ENCODE data around the gene CELF2. TPM values are rescaled to one million over a fixed set of nuclear protein-coding genes. Genes with fewer than 3 reads are reported as not detected.

CELF2 gene
- total and polyA plus RNA-seq, 12 donors: 13.0 to 90.9 (median 80.9) TPM

DNA sequence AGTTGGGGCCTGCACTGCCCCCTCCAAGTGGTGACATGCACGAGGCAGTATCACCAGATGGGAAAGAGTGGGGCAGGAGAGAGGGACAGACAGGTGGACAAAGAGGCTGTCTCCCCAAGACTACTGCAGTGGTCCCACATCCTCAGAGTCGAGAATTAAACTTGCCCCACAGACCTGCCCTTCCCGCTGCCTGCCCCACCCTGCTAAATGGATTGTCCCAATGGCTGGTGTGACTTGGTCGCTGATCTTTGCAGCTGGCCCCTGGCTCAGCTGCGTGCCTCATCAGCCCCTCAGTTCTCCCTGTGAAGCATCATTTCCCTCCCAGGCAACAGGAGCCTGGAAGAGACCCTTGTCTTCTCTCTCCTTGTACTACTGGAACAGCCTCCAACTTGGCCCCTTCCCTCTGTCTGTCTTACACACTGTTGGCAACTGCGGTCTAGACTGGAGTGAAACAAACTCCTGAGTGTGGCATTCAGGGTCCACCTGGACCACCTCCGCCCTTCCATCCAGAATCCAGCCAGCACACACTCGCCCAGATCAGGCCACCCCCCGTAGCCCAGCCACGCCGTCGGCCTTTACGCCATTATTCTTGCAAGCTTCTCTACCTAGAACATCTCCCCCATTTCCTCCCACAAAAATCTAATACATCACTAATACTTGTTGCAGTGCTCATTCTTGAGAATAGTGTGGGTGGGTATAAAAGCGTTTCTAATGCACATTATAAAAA, 275.1 kb downstream of the CELF2 start:
- TF ChIP-seq, protein P1, sequence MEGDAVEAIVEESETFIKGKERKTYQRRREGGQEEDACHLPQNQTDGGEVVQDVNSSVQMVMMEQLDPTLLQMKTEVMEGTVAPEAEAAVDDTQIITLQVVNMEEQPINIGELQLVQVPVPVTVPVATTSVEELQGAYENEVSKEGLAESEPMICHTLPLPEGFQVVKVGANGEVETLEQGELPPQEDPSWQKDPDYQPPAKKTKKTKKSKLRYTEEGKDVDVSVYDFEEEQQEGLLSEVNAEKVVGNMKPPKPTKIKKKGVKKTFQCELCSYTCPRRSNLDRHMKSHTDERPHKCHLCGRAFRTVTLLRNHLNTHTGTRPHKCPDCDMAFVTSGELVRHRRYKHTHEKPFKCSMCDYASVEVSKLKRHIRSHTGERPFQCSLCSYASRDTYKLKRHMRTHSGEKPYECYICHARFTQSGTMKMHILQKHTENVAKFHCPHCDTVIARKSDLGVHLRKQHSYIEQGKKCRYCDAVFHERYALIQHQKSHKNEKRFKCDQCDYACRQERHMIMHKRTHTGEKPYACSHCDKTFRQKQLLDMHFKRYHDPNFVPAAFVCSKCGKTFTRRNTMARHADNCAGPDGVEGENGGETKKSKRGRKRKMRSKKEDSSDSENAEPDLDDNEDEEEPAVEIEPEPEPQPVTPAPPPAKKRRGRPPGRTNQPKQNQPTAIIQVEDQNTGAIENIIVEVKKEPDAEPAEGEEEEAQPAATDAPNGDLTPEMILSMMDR (IDR thresholded peaks at IDR 0.05): no peak
- no peak overlapping the region for H3K4me3 ChIP-seq
- peaks cover 0 to 7% (median 0%) of the 10 kb centered on the region in 9 donors for H3K4me1 ChIP-seq
- H3K27ac ChIP-seq: no peak overlapping the region
- DNase-seq: no peak
- ATAC-seq: no peak
- intact Hi-C loops (cut with DNase I): no loop called here
- H3K9me3 ChIP-seq: no peaks in the 10 kb centered on the region
- peaks cover 0 to 99% (median 21%) of the 10 kb centered on the region in 9 donors for H3K36me3 ChIP-seq
- 96 to 97% methylated on average over 14 of the region's 14 CpGs for WGBS, 2 donors
- H3K27me3 ChIP-seq: no peaks in the 10 kb centered on the region

DNA sequence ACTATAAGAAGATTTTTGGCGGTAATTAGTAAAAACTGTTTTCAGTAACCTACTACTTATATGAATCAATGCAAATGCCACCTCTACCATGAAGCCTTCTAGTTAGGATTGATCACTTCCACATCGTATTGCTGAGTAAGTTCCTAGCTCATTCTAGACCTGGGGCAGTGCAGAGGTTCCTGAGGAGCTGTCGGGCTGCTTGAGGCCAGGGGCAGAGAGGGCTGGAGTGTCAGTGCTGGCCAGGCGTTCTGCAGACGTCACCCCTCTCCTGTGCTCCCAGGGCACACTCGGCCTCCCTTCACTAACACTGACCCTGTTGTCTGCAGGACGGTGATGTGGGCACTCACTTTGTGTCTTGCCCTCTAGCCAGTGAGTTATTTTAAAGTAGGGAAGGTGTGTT, 275.7 kb downstream of the CELF2 start:
- 92 to 96% methylated on average over 7 of the region's 7 CpGs for WGBS, 2 donors
- TF ChIP-seq, protein P1 (IDR thresholded peaks at IDR 0.05): no peak
- ATAC-seq (no peak), DNase-seq (no peak)
- H3K27ac ChIP-seq: no peak overlapping the region
- H3K27me3 ChIP-seq: no peaks in the 10 kb centered on the region
- H3K9me3 ChIP-seq: no peaks in the 10 kb centered on the region
- H3K36me3 ChIP-seq: peaks cover 0 to 99% (median 16%) of the 10 kb centered on the region in 9 donors
- H3K4me1 ChIP-seq: peaks cover 0 to 3% (median 0%) of the 10 kb centered on the region in 9 donors
- H3K4me3 ChIP-seq: no peak overlapping the region
- intact Hi-C loops (cut with DNase I): no loop called here

DNA sequence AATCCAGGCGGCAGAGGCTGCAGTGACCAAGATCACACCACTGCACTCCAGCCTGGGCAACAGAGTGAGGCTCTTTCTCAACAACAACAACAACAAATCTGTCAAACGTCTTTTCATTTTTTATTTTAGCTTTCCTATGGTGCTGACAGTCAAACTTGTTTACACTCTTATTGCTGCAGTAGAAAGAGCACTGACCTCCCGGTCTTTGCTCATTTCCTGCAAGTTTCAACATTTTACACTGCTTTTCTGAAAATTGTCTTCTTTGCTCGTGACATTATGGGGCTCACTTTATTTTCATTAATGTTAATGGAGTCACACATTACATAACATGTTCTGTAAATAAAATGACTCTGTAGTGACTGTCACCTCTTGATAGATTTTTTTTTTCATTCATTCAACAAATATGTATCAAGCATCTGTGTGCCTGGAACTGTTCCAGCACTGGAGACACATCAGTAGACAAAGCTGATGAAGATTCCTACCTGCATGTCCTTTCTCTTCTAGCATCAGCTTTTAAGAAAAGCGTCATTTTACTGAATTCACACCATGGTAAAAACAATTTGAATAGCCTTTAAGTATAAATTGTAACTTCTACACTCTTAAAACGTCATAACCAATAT, 277.3 kb downstream of the CELF2 start:
- intact Hi-C loops (cut with DNase I): no loop called here
- no peak overlapping the region for H3K4me3 ChIP-seq
- 78 to 83% methylated on average over 6 of the region's 6 CpGs for WGBS, 2 donors
- peaks cover 0 to 99% (median 10%) of the 10 kb centered on the region in 9 donors for H3K36me3 ChIP-seq
- no peaks in the 10 kb centered on the region for H3K9me3 ChIP-seq
- H3K27me3 ChIP-seq: no peaks in the 10 kb centered on the region
- DNase-seq: no peak
- TF ChIP-seq, protein P1 (IDR thresholded peaks at IDR 0.05): no peak
- no peak overlapping the region for H3K27ac ChIP-seq
- H3K4me1 ChIP-seq: peaks cover 0 to 3% (median 0%) of the 10 kb centered on the region in 9 donors
- no peak for ATAC-seq

DNA sequence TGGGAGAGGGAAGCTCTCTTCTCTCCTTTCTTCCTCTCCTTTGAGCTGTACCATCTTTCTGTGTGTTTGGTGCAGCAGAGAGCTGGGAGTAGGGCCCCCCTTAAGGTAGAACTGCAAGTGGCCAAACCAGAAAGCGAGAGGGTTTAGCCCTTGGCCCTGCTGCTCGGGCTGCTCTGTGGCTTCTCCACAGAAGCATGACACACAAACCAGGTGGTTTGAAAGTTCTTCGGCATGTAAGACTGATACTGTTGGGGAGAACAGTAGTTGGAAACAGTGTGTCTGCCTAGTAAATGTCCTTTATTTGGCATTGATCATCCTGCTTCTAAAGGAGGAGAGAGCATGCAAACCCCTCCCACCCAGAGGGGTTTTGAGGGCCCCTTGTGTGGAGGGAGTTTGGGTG, 277.8 kb downstream of the CELF2 start:
- Histone ChIP-seq H3K27ac (no peak overlapping the region), H3K36me3 (peaks cover 0 to 99% (median 10%) of the 10 kb centered on the region in 9 donors), H3K27me3 (no peaks in the 10 kb centered on the region), H3K4me1 (peaks cover 0 to 3% (median 0%) of the 10 kb centered on the region in 9 donors), H3K4me3 (no peak overlapping the region), H3K9me3 (no peaks in the 10 kb centered on the region)
- DNase-seq (no peak), ATAC-seq (no peak)
- WGBS, 2 donors: 97 to 99% methylated on average over 3 of the region's 3 CpGs
- TF ChIP-seq, protein P1 (IDR thresholded peaks at IDR 0.05): no peak
- intact Hi-C loops (cut with DNase I): no loop called here
